Prostate gland (tissue), 2 donors: Measurements from ENCODE around the gene INTS15. TPM values are rescaled to one million over a fixed set of nuclear protein-coding genes. Genes with fewer than 3 reads are reported as not detected.
"Not testable (repeated sequence)": the region's sequence is repeated elsewhere in the genome, so short reads cannot be mapped to it uniquely, and the experiment has no call there.

Source experiments
- DNase-seq: peaks from one replicate; pipeline ENCODE4 v3.0.0-alpha.2; 2019; ENCODE audit warnings: low spot score
- H3K27ac ChIP-seq, 2 donors: fragments of 200-600 bp; sonication (generic); 2 replicates each; pipeline ENCODE4 v1.5.1; 2017 to 2019
- H3K27me3 ChIP-seq: fragments of 200-600 bp; sonication (generic); replicated peaks from 2 replicates; pipeline ENCODE4 v1.5.1; 2019; ENCODE audit not compliant: insufficient read depth
- H3K36me3 ChIP-seq, 2 donors: fragments of 200-600 bp; sonication (generic); 1 replicate in 1 of 2; 2 replicates in 1 of 2; pipeline versions ENCODE4 v1.5.1 to v1.8.1; 2017 to 2019
- H3K4me1 ChIP-seq: fragments of 200-600 bp; sonication (generic); replicated peaks from 2 replicates; pipeline ENCODE4 v1.5.1; 2019
- H3K4me3 ChIP-seq, 2 donors: fragments of 200-600 bp; sonication (generic); 2 replicates each; pipeline ENCODE4 v1.5.1; 2017 to 2019
- H3K9me3 ChIP-seq: fragments of 200-600 bp; sonication (generic); 2 replicates; pipeline ENCODE4 v1.5.1; 2017
- CTCF ChIP-seq, 4 experiments: fragments of 200-600 bp in 2 of 4; fragments of 450-650 bp in 2 of 4; sonication (generic) in 2 of 4; IDR thresholded peaks; 1 replicate in 3 of 4; 2 replicates in 1 of 4; pipeline ENCODE4 v1.5.1; 2016 to 2019; ENCODE audit warnings: antibody characterized with exemption in 4 of 4, mild to moderate bottlenecking in 2 of 4, moderate library complexity in 2 of 4
- POLR2A ChIP-seq: fragments of 450-650 bp; IDR thresholded peaks from one replicate; pipeline ENCODE4 v1.6.1; 2016; ENCODE audit warnings: antibody characterized with exemption, mild to moderate bottlenecking
- POLR2AphosphoS5 ChIP-seq: sonication (generic); formaldehyde crosslinking; IDR thresholded peaks from one replicate; pipeline ENCODE4 v1.6.1; 2017; ENCODE audit warnings: antibody characterized with exemption
- WGBS: methylation state at CpG from one replicate; pipeline ENCODE4 v1.1.5; 2018; 5-methylcytosine and 5-hydroxymethylcytosine counted together
- intact Hi-C: fragments of 100-400 bp; cut with DNase I; formaldehyde crosslinking; loops from one replicate; pipeline ENCODE4 v1.14.2; 2022
- total RNA-seq, 2 donors: library from RNA; depleted of rRNA; stranded (reverse); fragments of >200 nt; gene quantifications; one replicate each; pipeline ENCODE4 v1.1.0, GENCODE V29; 2016

INTS15 gene
- total RNA-seq, 2 donors from 2014 or later = 38.3 to 38.7 TPM

GRCh38 chr7:6567886-6568285 lies 21.9 kb upstream of the INTS15 start:
- WGBS = 76% methylated on average over 3 of the region's 3 CpGs
- no peak for DNase-seq
- Histone ChIP-seq H3K4me1 (no peaks in the 10 kb centered on the region), H3K9me3 (no peaks in the 10 kb centered on the region), H3K4me3 (no peak overlapping the region), H3K36me3 (no peaks in the 10 kb centered on the region), H3K27me3 (no peaks in the 10 kb centered on the region), H3K27ac (no peak overlapping the region)
- intact Hi-C loops = no loop called here
- TF ChIP-seq POLR2AphosphoS5 = no peak
- no peak for TF ChIP-seq POLR2A
- no peak for TF ChIP-seq CTCF (IDR thresholded peaks at IDR 0.05)

GRCh38 chr7:6571160-6571779 lies 18.6 kb upstream of the INTS15 start:
- Histone ChIP-seq H3K4me1 (no peaks in the 10 kb centered on the region), H3K27ac (no peak overlapping the region), H3K36me3 (no peaks in the 10 kb centered on the region), H3K4me3 (no peak overlapping the region), H3K27me3 (no peaks in the 10 kb centered on the region), H3K9me3 (no peaks in the 10 kb centered on the region)
- intact Hi-C loops = no loop called here
- no peak for DNase-seq
- TF ChIP-seq POLR2AphosphoS5 (no peak), POLR2A (no peak), CTCF (IDR thresholded peaks at IDR 0.05) (no peak)
- 66% methylated on average over 7 of the region's 7 CpGs for WGBS

- Histone ChIP-seq H3K4me1 (no peaks in the 10 kb centered on the region), H3K36me3 (peaks cover 0 to under 1% of the 10 kb centered on the region in 2 donors), H3K4me3 (no peak overlapping the region), H3K9me3 (no peaks in the 10 kb centered on the region), H3K27ac (no peak overlapping the region), H3K27me3 (no peaks in the 10 kb centered on the region)
- 73% methylated on average over 9 of the region's 9 CpGs for WGBS
- DNase-seq = no peak
- no peak for TF ChIP-seq POLR2A
- no peak for TF ChIP-seq POLR2AphosphoS5
- TF ChIP-seq CTCF (IDR thresholded peaks at IDR 0.05) = no peak
- intact Hi-C loops = no loop called here
These were observed 14.4 kb upstream of the INTS15 start for GRCh38 chr7:6575281-6576023.

GRCh38 chr7:6576024-6576866 lies 13.6 kb upstream of the INTS15 start:
- WGBS = 76% methylated on average over 14 of the region's 14 CpGs
- no peak overlapping the region for H3K27ac ChIP-seq
- H3K9me3 ChIP-seq = no peaks in the 10 kb centered on the region
- H3K36me3 ChIP-seq = peaks cover 0 to 4% of the 10 kb centered on the region in 2 donors
- no peaks in the 10 kb centered on the region for H3K4me1 ChIP-seq
- H3K4me3 ChIP-seq = peak overlapping the region in 1 of 2 donors; percentile 60
- no peaks in the 10 kb centered on the region for H3K27me3 ChIP-seq
- no peak for TF ChIP-seq POLR2AphosphoS5
- no peak for TF ChIP-seq CTCF (IDR thresholded peaks at IDR 0.05)
- no peak for TF ChIP-seq POLR2A
- no peak for DNase-seq
- intact Hi-C loops = no loop called here

GRCh38 chr7:6576867-6577368 lies 12.9 kb upstream of the INTS15 start:
- DNase-seq, H3K9me3 ChIP-seq, H3K36me3 ChIP-seq, H3K4me1 ChIP-seq, intact Hi-C loops, H3K27me3 ChIP-seq: not testable (repeated sequence)
- WGBS = 5% methylated on average over 14 of the region's 14 CpGs
- peak overlapping the region; percentile 90 to 96 for H3K27ac ChIP-seq
- peak overlapping the region; percentile 60 to 61 for H3K4me3 ChIP-seq
